ENCODE measurements around the gene SLC49A3.

The SLC49A3 gene

GRCh38 chr4:730511-730910 is 41.6 kb upstream of the SLC49A3 start:
- no peak overlapping the region for H3K9ac ChIP-seq
- no peak for TF ChIP-seq Cebpa-rat (IDR thresholded peaks at IDR 0.05)
- H3K27me3 ChIP-seq, result no peaks in the 10 kb centered on the region
- peaks cover 10 to 22% (median 16%) of the 10 kb centered on the region in 10 experiments; a peak in 19 of 20 replicates for H3K4me1 ChIP-seq
- no peak overlapping the region for H3K27ac ChIP-seq
- H3K9me3 ChIP-seq (replicated peaks in 1 of 11), result peaks cover 0 to 11% (median 0%) of the 10 kb centered on the region in 11 experiments; a peak in 9 of 22 replicates
- no peak overlapping the region for H3K4me2 ChIP-seq
- H4K20me1 ChIP-seq, result peaks cover 39 to 91% (median 87%) of the 10 kb centered on the region in 11 experiments
- no peak overlapping the region for H3K4me3 ChIP-seq
- peaks cover 64 to 91% (median 80%) of the 10 kb centered on the region in 11 experiments for H3K36me3 ChIP-seq

- H3K4me1 ChIP-seq, result peaks cover 16 to 29% (median 19%) of the 10 kb centered on the region in 10 experiments
- H3K9me3 ChIP-seq (replicated peaks in 1 of 11), result peaks cover 0 to 11% (median 0%) of the 10 kb centered on the region in 11 experiments; a peak in 9 of 22 replicates
- no peak overlapping the region for H3K27ac ChIP-seq
- H3K4me2 ChIP-seq, result no peak overlapping the region
- no peak overlapping the region for H3K4me3 ChIP-seq
- H3K27me3 ChIP-seq, result no peaks in the 10 kb centered on the region
- H3K9ac ChIP-seq, result 0 out of 22 replicates have a peak overlapping the region, but pooled peaks of 1 of the 11 experiments have one; percentile 22
- H3K36me3 ChIP-seq, result peaks cover 63 to 91% (median 79%) of the 10 kb centered on the region in 11 experiments
- TF ChIP-seq Cebpa-rat (IDR thresholded peaks at IDR 0.05), result no peak
- H4K20me1 ChIP-seq, result peaks cover 48 to 91% (median 89%) of the 10 kb centered on the region in 11 experiments
These were observed 40.7 kb upstream of the SLC49A3 start for GRCh38 chr4:729336-730315.

- peaks cover 0 to 11% (median 0%) of the 10 kb centered on the region in 11 experiments; a peak in 9 of 22 replicates for H3K9me3 ChIP-seq (replicated peaks in 1 of 11)
- peaks cover 59 to 91% (median 78%) of the 10 kb centered on the region in 11 experiments for H3K36me3 ChIP-seq
- H4K20me1 ChIP-seq, result peaks cover 63 to 92% (median 90%) of the 10 kb centered on the region in 11 experiments
- no peak overlapping the region for H3K4me2 ChIP-seq
- no peaks in the 10 kb centered on the region for H3K27me3 ChIP-seq
- H3K4me3 ChIP-seq, result no peak overlapping the region
- peaks cover 16 to 38% (median 19%) of the 10 kb centered on the region in 10 experiments for H3K4me1 ChIP-seq
- H3K27ac ChIP-seq, result no peak overlapping the region; a peak in 1 of 22 replicates
- TF ChIP-seq Cebpa-rat (IDR thresholded peaks at IDR 0.05), result no peak
- no peak overlapping the region for H3K9ac ChIP-seq
These were observed 38.6 kb upstream of the SLC49A3 start for GRCh38 chr4:727576-727975.

- H3K9ac ChIP-seq, result peak overlapping the region in 10 of 11 experiments; percentile 38 to 66 (median 57); a peak in 15 of 22 replicates
- no peak for TF ChIP-seq Cebpa-rat (IDR thresholded peaks at IDR 0.05)
- H3K4me1 ChIP-seq, result peaks cover 17 to 42% (median 19%) of the 10 kb centered on the region in 10 experiments
These were observed 37.9 kb upstream of the SLC49A3 start for GRCh38 chr4:726838-727237.

GRCh38 chr4:726235-726787 is 37.4 kb upstream of the SLC49A3 start:
- no peak for TF ChIP-seq Cebpa-rat (IDR thresholded peaks at IDR 0.05)
- Histone ChIP-seq H3K27ac (peak overlapping the region in 9 of 11 experiments; percentile 37 to 71 (median 63); a peak in 18 of 22 replicates), H3K9me3 (replicated peaks in 1 of 11) (peaks cover 0 to 11% (median 0%) of the 10 kb centered on the region in 11 experiments; a peak in 10 of 22 replicates), H4K20me1 (peaks cover 75 to 100% (median 99%) of the 10 kb centered on the region in 11 experiments), H3K9ac (peak overlapping the region in 10 of 11 experiments; percentile 38 to 66 (median 57); a peak in 16 of 22 replicates), H3K4me3 (no peak overlapping the region), H3K27me3 (no peaks in the 10 kb centered on the region), H3K4me2 (peak overlapping the region in 10 of 11 experiments; percentile 19 to 74 (median 47); a peak in 18 of 22 replicates), H3K36me3 (peaks cover 63 to 100% (median 87%) of the 10 kb centered on the region in 11 experiments), H3K4me1 (peaks cover 17 to 47% (median 21%) of the 10 kb centered on the region in 10 experiments)

More at GRCh38 chr4:726838-727237, 37.9 kb upstream of the SLC49A3 start:
- Histone ChIP-seq H3K27me3 (no peaks in the 10 kb centered on the region), H3K4me2 (peak overlapping the region in 10 of 11 experiments; percentile 19 to 74 (median 47); a peak in 15 of 22 replicates), H3K36me3 (peaks cover 63 to 95% (median 82%) of the 10 kb centered on the region in 11 experiments), H3K4me3 (no peak overlapping the region), H4K20me1 (peaks cover 70 to 96% (median 94%) of the 10 kb centered on the region in 11 experiments), H3K27ac (peak overlapping the region in 9 of 11 experiments; percentile 37 to 71 (median 63); a peak in 16 of 22 replicates), H3K9me3 (replicated peaks in 1 of 11) (peaks cover 0 to 11% (median 0%) of the 10 kb centered on the region in 11 experiments; a peak in 9 of 22 replicates)

- H3K27ac ChIP-seq, result peak overlapping the region in 9 of 11 experiments; percentile 37 to 71 (median 63); a peak in 16 of 22 replicates
- peak overlapping the region in 10 of 11 experiments; percentile 38 to 66 (median 53); a peak in 13 of 22 replicates for H3K9ac ChIP-seq
- no peak overlapping the region for H3K4me3 ChIP-seq
- peaks cover 82 to 100% (median 100%) of the 10 kb centered on the region in 11 experiments for H4K20me1 ChIP-seq
- H3K9me3 ChIP-seq (replicated peaks in 1 of 11), result peaks cover 0 to 4% (median 0%) of the 10 kb centered on the region in 11 experiments; a peak in 6 of 22 replicates
- peaks cover 17 to 54% (median 22%) of the 10 kb centered on the region in 10 experiments for H3K4me1 ChIP-seq
- no peak for TF ChIP-seq Cebpa-rat (IDR thresholded peaks at IDR 0.05)
- H3K36me3 ChIP-seq, result peaks cover 56 to 100% (median 87%) of the 10 kb centered on the region in 11 experiments
- peak overlapping the region in 10 of 11 experiments; percentile 19 to 74 (median 47); a peak in 16 of 22 replicates for H3K4me2 ChIP-seq
- no peaks in the 10 kb centered on the region for H3K27me3 ChIP-seq
These were observed 36.7 kb upstream of the SLC49A3 start for GRCh38 chr4:725391-726234.

GRCh38 chr4:723751-724530 is 35.0 kb upstream of the SLC49A3 start:
- Histone ChIP-seq H3K27me3 (no peaks in the 10 kb centered on the region), H3K4me3 (no peak overlapping the region), H3K36me3 (peaks cover 47 to 100% (median 88%) of the 10 kb centered on the region in 11 experiments), H3K27ac (no peak overlapping the region), H3K9ac (no peak overlapping the region), H3K9me3 (replicated peaks in 1 of 11) (no peaks in the 10 kb centered on the region; a peak in 2 of 22 replicates), H4K20me1 (peaks cover 99 to 100% (median 100%) of the 10 kb centered on the region in 11 experiments), H3K4me2 (no peak overlapping the region), H3K4me1 (peaks cover 17 to 54% (median 22%) of the 10 kb centered on the region in 10 experiments)
- TF ChIP-seq Cebpa-rat (IDR thresholded peaks at IDR 0.05), result no peak
